Tibial nerve (tissue), 3 donors: ENCODE results near the gene ALPL.

ENCODE experiments used
- CTCF ChIP-seq, 5 experiments: fragments of 200-600 bp in 3 of 5; fragments of 450-650 bp in 2 of 5; sonication (generic) in 3 of 5; IDR thresholded peaks; one replicate each; pipeline ENCODE4 v1.5.1; 2016 to 2019; ENCODE audit warnings: antibody characterized with exemption in 5 of 5, mild to moderate bottlenecking in 3 of 5, moderate library complexity in 2 of 5
- POLR2A ChIP-seq, 2 donors: fragments of 450-650 bp; IDR thresholded peaks; one replicate each; pipeline ENCODE4 v1.6.1; 2017; ENCODE audit warnings: antibody characterized with exemption in 2 of 2, mild to moderate bottlenecking in 2 of 2, moderate library complexity in 2 of 2

GRCh38 chr1:21625390-21626190, 116.4 kb downstream of the ALPL start:
- no peak for TF ChIP-seq POLR2A (IDR thresholded peaks at IDR 0.05)
- no peak for TF ChIP-seq CTCF (IDR thresholded peaks at IDR 0.05)
